H9 (cell line): ENCODE measurements around the gene BHLHE40. TPM values are rescaled to one million over a fixed set of nuclear protein-coding genes. Genes with fewer than 3 reads are reported as not detected.

Experiments used
- DNase-seq: peaks from one replicate; pipeline ENCODE4 v3.0.0-alpha.2; 2017
- H2AFZ ChIP-seq: one replicate; pipeline ENCODE4 v1.6.1; 2013; ENCODE audit warnings: mild to moderate bottlenecking, low read length, control low read depth, moderate library complexity
- H2AK5ac ChIP-seq: 2 replicates; pipeline ENCODE4 v1.6.1; 2013; ENCODE audit warnings: low read length, control low read depth, mixed read lengths; ENCODE audit not compliant: insufficient read length
- H2BK120ac ChIP-seq: one replicate; pipeline ENCODE4 v1.6.1; 2013; ENCODE audit warnings: low read depth, mild to moderate bottlenecking, low read length, control low read depth, inconsistent platforms; ENCODE audit not compliant: poor library complexity, severe bottlenecking
- H2BK12ac ChIP-seq: 2 replicates; pipeline ENCODE4 v1.6.1; 2013; ENCODE audit warnings: low read length, control low read depth, mixed read lengths, low read depth; ENCODE audit not compliant: insufficient read length
- H2BK15ac ChIP-seq: 2 replicates; pipeline ENCODE4 v1.6.1; 2013; ENCODE audit warnings: low read depth, low read length, control low read depth
- H2BK20ac ChIP-seq: one replicate; pipeline ENCODE4 v1.6.1; 2013; ENCODE audit warnings: low read depth, mild to moderate bottlenecking, low read length, control low read depth, inconsistent platforms; ENCODE audit not compliant: poor library complexity, severe bottlenecking
- H2BK5ac ChIP-seq: 2 replicates; pipeline ENCODE4 v1.6.1; 2013; ENCODE audit warnings: low read length, control low read depth, mixed read lengths; ENCODE audit not compliant: insufficient read length
- H3K14ac ChIP-seq: 2 replicates; pipeline ENCODE4 v1.6.1; 2013; ENCODE audit warnings: low read length, control low read depth; ENCODE audit not compliant: insufficient read depth
- H3K18ac ChIP-seq: 2 replicates; pipeline ENCODE4 v1.6.1; 2013; ENCODE audit warnings: low read depth, mild to moderate bottlenecking, mixed read lengths, low read length, control low read depth; ENCODE audit not compliant: insufficient read length
- H3K23ac ChIP-seq: 2 replicates; pipeline ENCODE4 v1.6.1; 2013; ENCODE audit warnings: low read length, control low read depth, mixed read lengths, low read depth; ENCODE audit not compliant: insufficient read length
- H3K23me2 ChIP-seq: 2 replicates; pipeline ENCODE4 v1.6.1; 2013; ENCODE audit warnings: low read depth, mild to moderate bottlenecking, mixed read lengths, low read length, control low read depth; ENCODE audit not compliant: insufficient read length, poor library complexity, severe bottlenecking
- H3K27ac ChIP-seq: 2 replicates; pipeline ENCODE4 v1.5.1; 2013; ENCODE audit warnings: low read length, control low read depth, mixed read lengths, low read depth; ENCODE audit not compliant: insufficient read length
- H3K27me3 ChIP-seq: 2 replicates; pipeline ENCODE4 v1.6.1; 2013; ENCODE audit warnings: low read length, control low read depth, inconsistent platforms; ENCODE audit not compliant: insufficient read depth
- H3K4ac ChIP-seq: 2 replicates; pipeline ENCODE4 v1.6.1; 2013; ENCODE audit warnings: low read depth, mild to moderate bottlenecking, control low read depth, inconsistent platforms, low read length, moderate library complexity
- H3K4me1 ChIP-seq: 2 replicates; pipeline ENCODE4 v1.6.1; 2013; ENCODE audit warnings: low read length, control low read depth, inconsistent platforms; ENCODE audit not compliant: insufficient read depth
- H3K4me2 ChIP-seq: 2 replicates; pipeline ENCODE4 v1.6.1; 2013; ENCODE audit warnings: low read length, control low read depth, mixed read lengths; ENCODE audit not compliant: insufficient read length, insufficient read depth
- H3K56ac ChIP-seq: 2 replicates; pipeline ENCODE4 v1.6.1; 2013; ENCODE audit warnings: low read depth, mild to moderate bottlenecking, mixed read lengths, low read length, control low read depth; ENCODE audit not compliant: insufficient read length
- H3K79me1 ChIP-seq: 2 replicates; pipeline ENCODE4 v1.6.1; 2013; ENCODE audit warnings: low read depth, mild to moderate bottlenecking, moderate library complexity, low read length, control low read depth, inconsistent platforms; ENCODE audit not compliant: insufficient read depth, poor library complexity, severe bottlenecking
- H3K79me2 ChIP-seq: 2 replicates; pipeline ENCODE4 v1.6.1; 2013; ENCODE audit warnings: low read length, control low read depth, inconsistent platforms; ENCODE audit not compliant: insufficient read depth
- H3K9ac ChIP-seq: 2 replicates; pipeline ENCODE4 v1.6.1; 2013; ENCODE audit warnings: low read length, control low read depth, mixed read lengths; ENCODE audit not compliant: insufficient read length; ENCODE audit errors: extremely low read depth
- H3K9me3 ChIP-seq: one replicate; pipeline ENCODE4 v1.6.1; 2013; ENCODE audit warnings: low read depth, low read length, inconsistent platforms; ENCODE audit not compliant: control insufficient read depth
- H3T11ph ChIP-seq: one replicate; pipeline ENCODE4 v1.6.1; 2013; ENCODE audit warnings: mild to moderate bottlenecking, low read length, control low read depth, inconsistent platforms
- H4K20me1 ChIP-seq: one replicate; pipeline ENCODE4 v1.6.1; 2013; ENCODE audit not compliant: control insufficient read depth, insufficient read length, insufficient read depth
- H4K5ac ChIP-seq: 2 replicates; pipeline ENCODE4 v1.6.1; 2013; ENCODE audit warnings: low read depth, mild to moderate bottlenecking, mixed read lengths, low read length, control low read depth; ENCODE audit not compliant: insufficient read length
- H4K8ac ChIP-seq: replicated peaks from 2 replicates; pipeline ENCODE4 v1.6.1; 2013; ENCODE audit warnings: low read length, control low read depth, mixed read lengths, low read depth; ENCODE audit not compliant: insufficient read length
- H4K91ac ChIP-seq: 2 replicates; pipeline ENCODE4 v1.6.1; 2013; ENCODE audit warnings: low read depth, mild to moderate bottlenecking, moderate library complexity, mixed read lengths, low read length, control low read depth; ENCODE audit not compliant: insufficient read length
- H3K27ac Mint-ChIP-seq, 3 experiments: 2 replicates in 2 of 3; 3 replicates in 1 of 3; pipeline ENCODE4 v1.8.0; 2020 to 2021; ENCODE audit warnings: mixed read lengths in 3 of 3, mild to moderate bottlenecking in 1 of 3, moderate library complexity in 1 of 3
- H3K27me3 Mint-ChIP-seq: 2 replicates; pipeline ENCODE4 v1.8.0; 2021; ENCODE audit warnings: low read depth, mild to moderate bottlenecking, moderate library complexity, mixed read lengths
- H3K36me3 Mint-ChIP-seq, 3 experiments: 2 replicates in 2 of 3; 3 replicates in 1 of 3; pipeline ENCODE4 v1.8.0; 2020 to 2021; ENCODE audit warnings: low read depth in 3 of 3, mixed read lengths in 3 of 3; ENCODE audit not compliant: insufficient read depth in 1 of 3
- H3K4me1 Mint-ChIP-seq, 2 experiments: 2 replicates each; pipeline ENCODE4 v1.8.0; 2020; ENCODE audit warnings: mixed read lengths in 2 of 2
- H3K4me3 Mint-ChIP-seq, 2 experiments: 2 replicates in 1 of 2; 3 replicates in 1 of 2; pipeline ENCODE4 v1.8.0; 2020 to 2021; ENCODE audit warnings: mild to moderate bottlenecking in 2 of 2, mixed read lengths in 2 of 2, moderate library complexity in 1 of 2
- H3K9me3 Mint-ChIP-seq, 2 experiments: 2 replicates in 1 of 2; 3 replicates in 1 of 2; pipeline ENCODE4 v1.8.0; 2020; ENCODE audit warnings: mild to moderate bottlenecking in 2 of 2, mixed read lengths in 2 of 2, moderate library complexity in 1 of 2
- CTCF ChIP-seq: fragments of 200-600 bp; sonication (generic); conservative IDR thresholded peaks from 3 replicates; pipeline ENCODE4 v1.8.0; 2021; ENCODE audit warnings: antibody characterized with exemption, mild to moderate bottlenecking
- WGBS: extraction: QIAGEN DNeasy Blood & Tissue Kit; methylation state at CpG from one replicate; pipeline ENCODE4 v1.1.7; 2013; ENCODE audit warnings: missing lambda C conversion rate, low lambda C conversion rate, mixed read lengths; ENCODE audit not compliant: insufficient read length; ENCODE audit errors: extremely low coverage; 5-methylcytosine and 5-hydroxymethylcytosine counted together
- total RNA-seq: library from RNA; stranded (reverse); gene quantifications from 2 replicates; pipeline ENCODE4 v1.2.1, GENCODE V29; 2021

BHLHE40 gene
- total RNA-seq, 1 experiment from 2014 or later = 4.1 TPM

DNA sequence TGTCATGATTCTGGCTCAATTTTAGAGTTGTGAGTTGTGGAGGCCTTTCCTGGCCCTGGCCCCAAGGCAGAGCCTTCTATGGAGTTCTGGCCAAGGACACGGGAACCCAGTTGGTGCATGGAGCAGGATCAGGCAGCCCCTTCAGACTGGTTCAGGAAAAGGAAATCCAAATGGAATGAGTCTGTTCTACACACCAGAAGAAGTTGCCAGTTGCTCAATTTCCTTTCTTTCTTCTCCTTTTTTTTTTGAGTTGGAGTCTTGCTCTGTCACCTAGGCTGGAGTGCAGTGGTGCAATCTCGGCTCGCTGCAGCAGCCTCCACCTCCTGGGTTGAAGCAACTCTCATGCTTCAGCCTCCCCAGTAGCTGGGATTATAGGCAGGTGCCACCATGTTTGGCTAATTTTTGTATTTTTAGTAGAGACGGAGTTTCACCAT lies 28.9 kb upstream of the BHLHE40 start:
- Histone ChIP-seq H4K91ac (no peak overlapping the region), H3K56ac (no peak overlapping the region), H2AFZ (no peak overlapping the region), H3K4me2 (no peak overlapping the region), H4K8ac (no peak overlapping the region), H2BK12ac (no peak overlapping the region), H3K14ac (no peak overlapping the region), H3K27me3 (no peaks in the 10 kb centered on the region), H2BK15ac (no peak overlapping the region), H3K4me1 (no peaks in the 10 kb centered on the region), H2BK120ac (no peak overlapping the region), H3K18ac (no peak overlapping the region), H3K27ac (no peak overlapping the region), H3T11ph (no peak overlapping the region), H3K9ac (no peak overlapping the region), H3K9me3 (no peaks in the 10 kb centered on the region), H3K4ac (no peak overlapping the region), H3K23ac (no peak overlapping the region), H4K20me1 (no peaks in the 10 kb centered on the region), H2AK5ac (no peak overlapping the region), H4K5ac (no peak overlapping the region), H3K79me1 (no peaks in the 10 kb centered on the region), H3K23me2 (no peaks in the 10 kb centered on the region), H2BK5ac (no peak overlapping the region), H3K79me2 (no peaks in the 10 kb centered on the region), H2BK20ac (no peak overlapping the region)
- Mint-ChIP-seq H3K4me3 (no peak overlapping the region), H3K27me3 (no peaks in the 10 kb centered on the region), H3K27ac (0 out of 7 replicates have a peak overlapping the region, but pooled peaks of 1 of the 3 experiments have one; percentile 17), H3K36me3 (no peaks in the 10 kb centered on the region; a peak in 1 of 7 replicates), H3K4me1 (peaks cover 7 to 10% of the 10 kb centered on the region in 2 experiments; a peak in 3 of 4 replicates), H3K9me3 (no peaks in the 10 kb centered on the region; a peak in 1 of 5 replicates)
- DNase-seq = no peak
- no peak for TF ChIP-seq CTCF
- WGBS = no CpG with 5 or more reads among the region's 4 CpGs
